Activated T-helper 17 cell treated with anti-CD3 and anti-CD28 coated beads, Interleukin-2, amount 50 U/mL, for 72 hours (primary cell): ENCODE data around the gene TRAPPC11. TPM values are rescaled to one million over a fixed set of nuclear protein-coding genes. Genes with fewer than 3 reads are reported as not detected.

ENCODE experiments used
- ATAC-seq: fragments of 150-1000 bp; cut with Tn5 transposase; replicated peaks from 2 replicates; pipeline ENCODE4 v1.10.0; 2021; ENCODE audit warnings: mild to moderate bottlenecking, moderate library complexity
- H3K27ac Mint-ChIP-seq: one replicate; pipeline ENCODE4 v1.8.0; 2022; ENCODE audit warnings: mixed read lengths
- H3K27me3 Mint-ChIP-seq: one replicate; pipeline ENCODE4 v1.8.0; 2022; ENCODE audit warnings: mixed read lengths
- H3K36me3 Mint-ChIP-seq: one replicate; pipeline ENCODE4 v1.8.0; 2022; ENCODE audit warnings: low read depth, mild to moderate bottlenecking, mixed read lengths
- H3K4me1 Mint-ChIP-seq: one replicate; pipeline ENCODE4 v1.8.0; 2022; ENCODE audit warnings: mixed read lengths
- H3K4me3 Mint-ChIP-seq: one replicate; pipeline ENCODE4 v1.8.0; 2022; ENCODE audit warnings: mild to moderate bottlenecking, mixed read lengths
- H3K9me3 Mint-ChIP-seq: one replicate; pipeline ENCODE4 v1.8.0; 2022; ENCODE audit warnings: mixed read lengths
- total RNA-seq, 2 donors: library from RNA; stranded (reverse); gene quantifications; one replicate each; pipeline ENCODE4 v1.2.3, GENCODE V29; 2022

The TRAPPC11 gene
- total RNA-seq, 2 donors from 2014 or later, result 22.0 to 25.6 TPM

DNA sequence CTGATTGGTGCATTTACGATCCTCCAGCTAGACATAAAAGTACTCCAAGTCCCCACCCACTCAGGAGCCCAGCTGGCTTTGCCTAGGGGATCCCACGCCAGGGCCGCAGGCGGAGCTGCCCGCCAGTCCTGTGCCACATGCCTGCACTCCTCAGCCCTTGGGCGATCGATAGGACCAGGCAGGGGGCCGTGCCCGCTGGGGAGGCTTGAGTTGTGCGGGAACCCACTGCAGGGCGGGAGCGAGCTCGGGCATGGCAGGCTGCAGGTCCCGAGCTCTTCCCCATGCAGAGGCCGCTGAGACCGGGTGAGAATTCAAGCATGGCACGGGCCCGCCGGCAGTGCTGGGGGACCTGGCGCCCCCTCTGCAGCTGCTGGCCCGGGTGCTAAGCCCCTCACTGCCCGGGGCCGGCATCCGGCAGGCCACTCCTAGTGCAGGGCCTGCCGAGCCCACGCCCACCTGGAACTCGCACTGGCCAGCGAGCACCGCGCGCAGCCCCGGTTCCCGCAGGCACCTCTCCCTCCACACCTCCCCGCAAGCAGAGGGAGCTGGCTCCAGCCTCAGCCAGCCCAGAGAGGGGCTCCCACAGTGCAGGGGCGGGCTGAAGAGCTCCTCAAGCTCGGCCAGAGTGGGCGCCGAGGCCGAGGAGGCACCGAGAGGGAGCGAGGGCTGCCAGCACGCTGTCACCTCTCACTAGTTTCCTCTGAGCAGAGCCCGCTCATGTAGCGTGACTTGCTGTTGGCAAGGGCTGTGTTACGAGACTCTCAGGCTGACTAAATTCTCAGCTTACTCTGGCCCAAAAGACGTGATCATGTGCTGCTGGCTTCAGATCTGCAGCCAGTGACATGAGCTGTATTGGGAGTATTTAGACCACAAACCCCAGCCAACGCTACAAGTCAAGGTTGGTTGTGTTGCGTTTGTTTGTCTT, 87.5 kb downstream of the TRAPPC11 start:
- Mint-ChIP-seq H3K4me3 (no peak overlapping the region), H3K27me3 (peaks cover 18% of the 10 kb centered on the region), H3K9me3 (no peaks in the 10 kb centered on the region), H3K4me1 (no peaks in the 10 kb centered on the region), H3K36me3 (no peaks in the 10 kb centered on the region), H3K27ac (no peak overlapping the region)
- ATAC-seq, result no peak

DNA sequence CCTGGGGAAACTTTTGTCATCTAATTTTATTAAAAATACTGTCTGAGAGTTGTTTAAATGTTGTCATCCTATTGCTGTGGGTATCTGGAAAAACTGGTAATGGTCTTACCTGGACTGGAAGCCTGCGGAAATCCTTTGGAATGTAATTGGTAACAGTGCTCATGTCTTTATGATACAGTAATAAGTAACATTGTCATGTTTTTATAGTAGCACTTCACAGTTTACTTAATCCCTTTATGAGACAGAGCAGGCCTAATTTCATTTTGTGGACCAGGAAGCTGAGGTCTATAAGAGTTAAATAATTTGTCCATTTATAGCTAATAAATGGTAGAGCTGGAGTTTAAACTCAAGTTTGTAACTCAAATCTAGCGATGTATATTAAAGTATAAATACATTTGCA, 88.3 kb downstream of the TRAPPC11 start:
- H3K27me3 Mint-ChIP-seq, result peaks cover 19% of the 10 kb centered on the region
- no peaks in the 10 kb centered on the region for H3K36me3 Mint-ChIP-seq
- no peak overlapping the region for H3K4me3 Mint-ChIP-seq
- H3K9me3 Mint-ChIP-seq, result no peaks in the 10 kb centered on the region
- ATAC-seq, result no peak
- no peak overlapping the region for H3K27ac Mint-ChIP-seq
- H3K4me1 Mint-ChIP-seq, result no peaks in the 10 kb centered on the region

DNA sequence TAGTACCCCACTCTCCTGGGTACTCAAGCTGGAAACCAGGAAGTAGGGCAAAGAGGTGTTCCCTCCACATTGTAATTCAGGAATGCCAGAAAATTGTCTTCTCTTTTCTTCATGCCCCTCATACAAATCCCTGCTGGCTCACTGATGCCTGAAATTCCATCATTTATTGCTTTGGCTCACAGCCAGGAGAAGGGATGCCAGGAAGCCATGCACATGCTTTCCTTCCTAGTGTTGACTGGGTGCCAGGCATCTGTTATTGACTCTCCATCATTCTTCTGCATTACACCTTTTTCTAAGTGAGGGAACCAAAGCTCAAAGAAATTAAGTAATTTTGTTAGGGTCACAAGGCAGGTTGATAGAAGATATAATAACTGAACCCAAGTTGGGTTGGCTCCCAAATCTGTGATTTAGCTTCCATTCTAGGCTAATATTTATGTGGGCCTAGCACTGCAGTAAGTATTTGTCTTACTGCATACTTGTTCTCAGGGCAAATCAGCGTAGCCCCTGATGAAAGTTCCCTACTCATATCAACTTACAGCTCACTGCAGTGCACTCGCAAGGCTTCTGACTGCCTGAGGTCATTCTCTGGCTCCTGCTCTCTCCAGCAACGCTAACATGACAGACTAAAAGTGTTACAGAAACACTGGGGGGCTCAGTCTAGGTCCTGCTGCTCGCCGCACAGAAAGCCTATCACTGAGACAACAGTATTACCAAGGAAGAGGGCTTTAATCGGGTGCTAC, 89.0 kb downstream of the TRAPPC11 start:
- Mint-ChIP-seq H3K36me3 (no peaks in the 10 kb centered on the region), H3K27me3 (peaks cover 19% of the 10 kb centered on the region), H3K27ac (no peak overlapping the region), H3K4me3 (no peak overlapping the region), H3K9me3 (no peaks in the 10 kb centered on the region), H3K4me1 (no peaks in the 10 kb centered on the region)
- no peak for ATAC-seq

DNA sequence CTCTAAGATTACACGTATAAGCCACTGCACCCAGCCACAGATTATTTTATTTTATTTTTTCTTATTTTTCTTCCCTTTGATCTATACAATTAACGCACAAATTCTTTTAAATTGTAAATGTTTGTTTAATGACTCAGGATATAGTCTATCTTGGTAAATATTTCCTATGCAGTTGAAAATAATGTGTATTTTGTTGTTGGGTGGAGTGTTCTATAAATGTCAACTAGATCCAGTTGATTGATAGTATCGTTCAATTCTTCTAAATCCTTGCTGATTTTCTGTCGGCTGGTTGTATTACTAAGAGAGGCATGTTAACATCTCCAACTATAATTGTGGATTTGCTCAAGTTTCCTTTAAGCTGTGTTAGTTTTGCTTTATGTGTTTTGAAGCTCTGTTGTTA, 92.0 kb downstream of the TRAPPC11 start:
- ATAC-seq, result no peak
- no peaks in the 10 kb centered on the region for H3K36me3 Mint-ChIP-seq
- H3K4me3 Mint-ChIP-seq, result no peak overlapping the region
- peaks cover 24% of the 10 kb centered on the region for H3K27me3 Mint-ChIP-seq
- no peaks in the 10 kb centered on the region for H3K4me1 Mint-ChIP-seq
- no peaks in the 10 kb centered on the region for H3K9me3 Mint-ChIP-seq
- H3K27ac Mint-ChIP-seq, result no peak overlapping the region

DNA sequence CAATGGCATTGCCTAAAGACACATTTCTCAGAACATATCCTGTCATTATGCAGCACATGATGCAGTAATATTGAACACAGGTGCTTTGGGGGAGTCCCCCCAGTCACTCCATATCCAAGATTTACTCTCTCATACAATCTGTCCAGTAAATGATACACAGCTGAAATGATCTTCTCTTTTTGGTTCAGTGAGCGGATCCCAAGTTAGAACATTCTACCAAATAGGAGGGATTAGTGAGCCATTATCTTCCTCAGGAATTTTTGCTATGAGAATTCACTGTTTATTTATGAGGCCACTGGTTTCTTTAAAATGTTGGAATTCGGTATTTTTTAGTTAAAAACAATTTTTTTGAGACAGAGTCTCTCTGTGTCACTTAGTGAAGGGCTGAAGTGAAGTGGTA, 96.5 kb downstream of the TRAPPC11 start:
- Mint-ChIP-seq H3K9me3 (no peaks in the 10 kb centered on the region), H3K36me3 (no peaks in the 10 kb centered on the region), H3K4me1 (no peaks in the 10 kb centered on the region), H3K27me3 (peaks cover 23% of the 10 kb centered on the region), H3K27ac (no peak overlapping the region), H3K4me3 (no peak overlapping the region)
- no peak for ATAC-seq

DNA sequence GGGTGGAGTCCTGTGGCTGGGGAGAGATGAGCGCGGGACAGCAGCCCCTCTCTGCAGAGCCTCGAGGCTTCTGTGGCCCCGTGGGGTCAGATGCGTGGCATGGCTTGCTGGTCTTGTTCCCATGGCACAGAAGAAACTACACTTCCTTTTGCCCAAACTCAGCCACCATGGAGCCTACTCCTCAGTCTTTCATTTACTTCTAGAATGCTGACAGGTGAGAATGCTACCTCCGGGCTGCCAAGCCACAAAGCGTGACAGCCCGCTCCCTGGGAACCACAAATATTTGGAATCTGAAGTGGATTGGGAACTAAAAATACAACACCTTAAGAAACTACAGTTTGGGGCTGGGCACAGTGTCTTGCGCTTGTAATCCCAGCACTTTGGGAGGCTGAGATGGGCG, 98.0 kb downstream of the TRAPPC11 start:
- Mint-ChIP-seq H3K27me3 (peaks cover 22% of the 10 kb centered on the region), H3K9me3 (no peaks in the 10 kb centered on the region), H3K4me1 (no peaks in the 10 kb centered on the region), H3K27ac (no peak overlapping the region), H3K4me3 (no peak overlapping the region), H3K36me3 (no peaks in the 10 kb centered on the region)
- no peak for ATAC-seq

DNA sequence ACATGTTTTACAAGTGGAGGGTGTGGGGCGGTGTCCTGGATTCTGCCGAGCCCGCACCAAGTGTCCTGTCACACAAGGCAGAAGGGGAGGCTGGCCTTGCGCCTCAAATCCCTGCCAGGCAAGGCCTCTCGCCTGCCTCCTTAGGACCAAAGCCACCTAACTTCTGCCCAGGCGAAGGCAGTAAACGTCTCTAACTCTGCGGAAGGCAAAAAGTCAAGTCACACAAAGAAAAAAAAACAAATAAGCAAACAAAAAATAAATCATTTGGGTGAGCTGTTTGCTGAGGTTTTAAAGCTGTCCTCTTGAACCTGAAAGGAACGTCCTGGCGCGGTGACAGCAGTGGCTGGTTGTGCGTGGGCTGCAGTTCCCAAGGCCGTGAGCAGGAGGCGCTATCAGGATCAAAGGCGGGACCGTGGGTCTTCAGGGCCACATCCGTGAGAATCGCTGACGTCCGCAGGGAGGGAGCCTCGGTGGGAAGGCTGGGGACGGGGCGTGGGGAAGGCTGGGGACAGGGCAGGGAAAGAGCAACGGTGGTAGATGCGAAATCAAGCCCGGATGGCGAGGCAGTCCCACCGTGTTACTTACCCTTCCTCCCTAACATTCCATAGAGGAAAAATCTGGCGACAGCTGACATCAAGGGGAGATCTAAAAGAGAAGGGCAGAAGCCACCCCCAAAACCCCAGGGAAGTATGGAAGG, 99.1 kb downstream of the TRAPPC11 start:
- ATAC-seq, result no peak
- H3K4me1 Mint-ChIP-seq, result no peaks in the 10 kb centered on the region
- no peaks in the 10 kb centered on the region for H3K9me3 Mint-ChIP-seq
- H3K27ac Mint-ChIP-seq, result no peak overlapping the region
- peaks cover 23% of the 10 kb centered on the region for H3K27me3 Mint-ChIP-seq
- no peaks in the 10 kb centered on the region for H3K36me3 Mint-ChIP-seq
- no peak overlapping the region for H3K4me3 Mint-ChIP-seq

DNA sequence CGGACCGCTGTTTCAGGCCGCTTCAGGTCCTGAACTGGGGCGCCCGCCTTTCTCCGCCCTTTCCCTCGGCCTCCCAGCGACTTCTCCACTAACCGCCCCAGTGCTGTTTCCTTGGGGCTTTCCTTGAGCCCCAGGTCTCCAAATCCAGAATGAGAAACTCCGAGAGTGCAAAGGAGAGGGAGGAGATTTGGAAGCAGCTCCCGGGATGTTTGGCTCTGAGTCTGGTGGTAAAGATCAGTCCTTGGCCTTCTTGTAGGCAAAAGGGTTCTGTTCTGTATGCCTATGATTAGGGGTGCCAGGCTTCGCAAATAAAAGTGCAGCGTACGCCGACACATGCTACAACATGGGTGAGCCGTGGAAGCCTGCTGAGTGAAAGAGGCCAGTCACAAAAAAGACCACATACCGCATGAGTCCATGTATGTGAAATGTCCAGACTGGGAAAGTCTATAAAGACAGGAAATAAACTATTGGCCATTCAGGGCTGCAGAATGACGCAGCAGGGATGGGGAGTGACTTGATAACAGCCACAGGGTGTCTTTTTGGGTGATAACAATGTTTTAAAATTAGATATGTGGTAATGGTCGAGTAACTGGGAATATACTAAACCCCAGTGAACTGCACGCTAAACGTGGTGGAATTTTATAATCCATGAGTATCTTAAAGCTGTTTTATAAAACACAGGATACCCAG, 99.8 kb downstream of the TRAPPC11 start:
- H3K9me3 Mint-ChIP-seq, result no peaks in the 10 kb centered on the region
- H3K27me3 Mint-ChIP-seq, result peaks cover 21% of the 10 kb centered on the region
- no peak for ATAC-seq
- no peaks in the 10 kb centered on the region for H3K4me1 Mint-ChIP-seq
- H3K36me3 Mint-ChIP-seq, result no peaks in the 10 kb centered on the region
- no peak overlapping the region for H3K27ac Mint-ChIP-seq
- no peak overlapping the region for H3K4me3 Mint-ChIP-seq

DNA sequence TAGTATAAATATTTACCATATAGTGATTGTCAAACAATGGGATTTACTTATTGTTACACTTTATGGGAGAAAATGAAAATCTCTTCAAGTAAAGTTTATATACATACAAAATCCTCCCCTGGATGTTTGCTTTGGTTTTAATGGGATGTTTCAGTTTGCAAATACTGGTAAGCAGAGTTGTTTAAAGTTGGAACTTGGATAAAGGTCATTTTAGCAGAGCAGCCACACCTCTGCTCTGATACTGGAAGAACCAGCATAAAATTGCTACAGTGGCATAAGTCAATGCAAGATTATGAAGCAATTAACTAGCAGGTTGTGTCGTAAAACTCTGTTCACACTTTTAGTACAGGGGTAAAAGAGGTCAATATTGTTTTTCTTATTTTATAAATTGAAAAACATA, 101.2 kb downstream of the TRAPPC11 start:
- Mint-ChIP-seq H3K9me3 (no peaks in the 10 kb centered on the region), H3K4me1 (no peaks in the 10 kb centered on the region), H3K4me3 (no peak overlapping the region), H3K27ac (no peak overlapping the region), H3K36me3 (no peaks in the 10 kb centered on the region), H3K27me3 (peaks cover 25% of the 10 kb centered on the region)
- ATAC-seq, result no peak

Other genes starting within 250 kb of the TRAPPC11 start
- gene CDKN2AIP, start 214.7 kb upstream of the TRAPPC11 start, total RNA-seq, result 10 to 100 TPM; 16.3 to 32.2 TPM
- gene ING2, start 154.2 kb upstream of the TRAPPC11 start, total RNA-seq, result 10 to 100 TPM; 10.6 to 16.3 TPM
- 10 to 100 TPM in 1 of 2 donors, 1 to 10 TPM in 1; 8.8 to 16.7 TPM for gene RWDD4, start 108 bp upstream of the TRAPPC11 start, total RNA-seq
- gene STOX2, start 246.0 kb downstream of the TRAPPC11 start, total RNA-seq, result not detected